G401.6 (cell line): ENCODE measurements around the gene S1PR4.

ENCODE experiments used
- FAIRE-seq: peaks from 2 replicates; lab custom pipeline; 2012; peaks lifted over from hg19 to GRCh38; lab: Jason Lieb, UNC

The S1PR4 gene

GRCh38 chr19:3224346-3225168 is 46.0 kb downstream of the S1PR4 start, which contains the start of gene CELF5:
TSS of gene CELF5 (plus strand) at chr19:3224661. CDS start at chr19:3224740, 79 bp downstream.
- no peak for FAIRE-seq

- FAIRE-seq, result no peak
These were observed 46.6 kb downstream of the S1PR4 start for GRCh38 chr19:3225169-3225485.

- no peak for FAIRE-seq
These were observed 47.1 kb downstream of the S1PR4 start for GRCh38 chr19:3225677-3226093.

- no peak for FAIRE-seq
These were observed 48.6 kb downstream of the S1PR4 start for GRCh38 chr19:3227054-3227626.

- no peak for FAIRE-seq
These were observed 50.8 kb downstream of the S1PR4 start for GRCh38 chr19:3229346-3229743.
